ENCODE measurements around the gene LARGE1.

DNA sequence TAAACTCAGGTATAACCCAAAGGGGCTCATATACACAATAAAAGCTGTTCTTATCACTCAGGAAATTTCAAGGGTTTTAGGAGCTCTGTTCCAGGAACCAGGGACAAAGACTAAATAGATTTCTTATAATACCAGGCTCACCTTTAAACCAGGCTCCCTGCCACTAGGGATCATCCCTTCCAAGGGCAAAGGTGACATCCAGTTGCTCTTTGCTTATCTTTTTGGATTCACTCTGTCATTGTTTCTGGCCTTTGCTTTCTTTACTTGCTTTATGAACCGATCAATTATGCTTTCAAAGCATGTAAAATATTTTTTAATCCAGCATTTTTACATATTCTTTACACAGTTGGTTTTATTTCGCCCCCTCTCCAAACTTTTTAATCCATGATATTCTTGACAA is 540.4 kb downstream of the LARGE1 start:
- TF ChIP-seq, protein P1, sequence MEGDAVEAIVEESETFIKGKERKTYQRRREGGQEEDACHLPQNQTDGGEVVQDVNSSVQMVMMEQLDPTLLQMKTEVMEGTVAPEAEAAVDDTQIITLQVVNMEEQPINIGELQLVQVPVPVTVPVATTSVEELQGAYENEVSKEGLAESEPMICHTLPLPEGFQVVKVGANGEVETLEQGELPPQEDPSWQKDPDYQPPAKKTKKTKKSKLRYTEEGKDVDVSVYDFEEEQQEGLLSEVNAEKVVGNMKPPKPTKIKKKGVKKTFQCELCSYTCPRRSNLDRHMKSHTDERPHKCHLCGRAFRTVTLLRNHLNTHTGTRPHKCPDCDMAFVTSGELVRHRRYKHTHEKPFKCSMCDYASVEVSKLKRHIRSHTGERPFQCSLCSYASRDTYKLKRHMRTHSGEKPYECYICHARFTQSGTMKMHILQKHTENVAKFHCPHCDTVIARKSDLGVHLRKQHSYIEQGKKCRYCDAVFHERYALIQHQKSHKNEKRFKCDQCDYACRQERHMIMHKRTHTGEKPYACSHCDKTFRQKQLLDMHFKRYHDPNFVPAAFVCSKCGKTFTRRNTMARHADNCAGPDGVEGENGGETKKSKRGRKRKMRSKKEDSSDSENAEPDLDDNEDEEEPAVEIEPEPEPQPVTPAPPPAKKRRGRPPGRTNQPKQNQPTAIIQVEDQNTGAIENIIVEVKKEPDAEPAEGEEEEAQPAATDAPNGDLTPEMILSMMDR (conservative IDR thresholded peaks at IDR 0.05; ENCODE audit: low read depth, low read length) = no peak
- no peak for TF ChIP-seq RCOR1 (IDR thresholded peaks at IDR 0.05; ENCODE audit: insufficient replicate concordance, low read length)
- TF ChIP-seq RAD21 (IDR thresholded peaks at IDR 0.05; ENCODE audit: low read length) = no peak
- TF ChIP-seq POLR2A (IDR thresholded peaks at IDR 0.05; ENCODE audit: low read depth, low read length) = no peak
- TF ChIP-seq MXI1 (IDR thresholded peaks at IDR 0.05; ENCODE audit: borderline replicate concordance, low read depth, low read length) = no peak
- no peak for TF ChIP-seq MAZ (IDR thresholded peaks at IDR 0.05; ENCODE audit: borderline replicate concordance, low read depth, low read length)
- TF ChIP-seq MAFK (IDR thresholded peaks at IDR 0.05; ENCODE audit: low read depth, low read length) = no peak
- TF ChIP-seq CHD1 (IDR thresholded peaks at IDR 0.05; ENCODE audit: low read depth, low read length) = no peak
- no peak for TF ChIP-seq ELK1 (IDR thresholded peaks at IDR 0.05; ENCODE audit: borderline replicate concordance, low read depth, low read length)
- TF ChIP-seq BHLHE40 (IDR thresholded peaks at IDR 0.05; ENCODE audit: low read depth, low read length) = no peak
- TF ChIP-seq FOS (IDR thresholded peaks at IDR 0.05; ENCODE audit: low read depth, low read length) = no peak
- no peak for TF ChIP-seq USF2 (IDR thresholded peaks at IDR 0.05; ENCODE audit: low read depth, low read length)
- TF ChIP-seq CEBPB (IDR thresholded peaks at IDR 0.05; ENCODE audit: low read depth, low read length) = no peak
- no peak for TF ChIP-seq RFX5 (IDR thresholded peaks at IDR 0.05; ENCODE audit: low read depth, low read length)

All from IMR-90 (cell line).